ENCODE results near the gene SUMO2. TPM values are rescaled to one million over a fixed set of nuclear protein-coding genes. Genes with fewer than 3 reads are reported as not detected.

SUMO2 gene
- total and polyA plus RNA-seq, 2 of the 4 experiments (the other 2 are of a cell fraction) = 71.3 to 83.7 TPM

GRCh38 chr17:75174996-75175395 is 7.8 kb downstream of the SUMO2 start:
- ChIA-PET CTCF (no interaction called here), POLR2A (ENCODE audit: unreplicated experiment) (no interaction called here)
- peaks cover 65% of the 10 kb centered on the region for H3K36me3 ChIP-seq (ENCODE audit: control insufficient read depth, insufficient read depth, low read length)
- H2AFZ ChIP-seq (replicated peaks; ENCODE audit: low read length, poor library complexity) = no peak overlapping the region
- TF ChIP-seq POLR2A (IDR thresholded peaks at IDR 0.05; ENCODE audit: low read depth, low read length) (no peak), RFX5 (IDR thresholded peaks at IDR 0.05; ENCODE audit: low read depth, low read length) (no peak), SMC3 (IDR thresholded peaks at IDR 0.05; ENCODE audit: low read depth, low read length) (no peak), CHD1 (IDR thresholded peaks at IDR 0.05; ENCODE audit: low read depth, low read length) (no peak), BHLHE40 (IDR thresholded peaks at IDR 0.05; ENCODE audit: low read depth, low read length) (no peak), FOS (IDR thresholded peaks at IDR 0.05; ENCODE audit: low read depth, low read length) (no peak), CEBPB (IDR thresholded peaks at IDR 0.05; ENCODE audit: low read depth, low read length) (no peak), RCOR1 (IDR thresholded peaks at IDR 0.05; ENCODE audit: insufficient replicate concordance, low read length) (no peak)
- TF ChIP-seq, protein P1, sequence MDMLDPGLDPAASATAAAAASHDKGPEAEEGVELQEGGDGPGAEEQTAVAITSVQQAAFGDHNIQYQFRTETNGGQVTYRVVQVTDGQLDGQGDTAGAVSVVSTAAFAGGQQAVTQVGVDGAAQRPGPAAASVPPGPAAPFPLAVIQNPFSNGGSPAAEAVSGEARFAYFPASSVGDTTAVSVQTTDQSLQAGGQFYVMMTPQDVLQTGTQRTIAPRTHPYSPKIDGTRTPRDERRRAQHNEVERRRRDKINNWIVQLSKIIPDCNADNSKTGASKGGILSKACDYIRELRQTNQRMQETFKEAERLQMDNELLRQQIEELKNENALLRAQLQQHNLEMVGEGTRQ (IDR thresholded peaks at IDR 0.05; ENCODE audit: low read depth, low read length) = no peak
- H3K4ac ChIP-seq (ENCODE audit: low read depth, low read length) = no peak overlapping the region
- in situ Hi-C loops (cut with MboI; ENCODE audit: low sequenced_read_pairs) (no loop called here), dilution Hi-C loops (cut with HindIII; ENCODE audit: low sequenced_read_pairs, unreplicated experiment) (no loop called here), intact Hi-C loops (cut with micrococcal nuclease) (no loop called here)
- no CpG with 5 or more reads among the region's 11 CpGs for WGBS, 2 experiments (ENCODE audit: extremely low coverage in 2 of 2, insufficient read length in 1 of 2)
- H2BK5ac ChIP-seq (ENCODE audit: low read depth, low read length, poor library complexity, severe bottlenecking) = no peak overlapping the region
- no peak for DNase-seq
- H3K9me3 ChIP-seq (ENCODE audit: control insufficient read depth, insufficient read depth, low read length) = no peaks in the 10 kb centered on the region
- H3K27me3 ChIP-seq (ENCODE audit: control insufficient read depth, insufficient read depth, low read length) = no peaks in the 10 kb centered on the region
- no peak overlapping the region for H2AK5ac ChIP-seq (ENCODE audit: low read depth, low read length)
- no peak overlapping the region for H3K4me3 ChIP-seq (ENCODE audit: insufficient read depth, low read depth, low read length)
- H2BK20ac ChIP-seq (ENCODE audit: low read depth, low read length) = no peak overlapping the region
- BruUV-seq (replicated peaks) = no TSS peak
- no peak overlapping the region for H3K4me2 ChIP-seq (ENCODE audit: low read depth, low read length)
- H3K23ac ChIP-seq (ENCODE audit: low read depth, low read length) = no peak overlapping the region
- H3K56ac ChIP-seq (ENCODE audit: extremely low read depth, insufficient read depth, low read length) = no peak overlapping the region
- H4K8ac ChIP-seq (ENCODE audit: low read depth in 2 of 2, low read length in 2 of 2) = no peak overlapping the region
- H2BK15ac ChIP-seq (ENCODE audit: low read depth, low read length) = no peak overlapping the region
- H4K91ac ChIP-seq (ENCODE audit: insufficient read depth, low read depth, low read length) = no peak overlapping the region
- H3K9ac ChIP-seq (ENCODE audit: low read depth, low read length) = no peak overlapping the region
- peaks cover 14 to 66% of the 10 kb centered on the region in 2 experiments for H3K79me1 ChIP-seq (ENCODE audit: low read depth in 1 of 2, low read length in 2 of 2)
- no peak overlapping the region for H2BK120ac ChIP-seq (ENCODE audit: low read depth, low read length)
- no peak overlapping the region for H3K18ac ChIP-seq (ENCODE audit: low read depth, low read length)
- H4K20me1 ChIP-seq (ENCODE audit: insufficient read depth, low read length) = peaks cover 45% of the 10 kb centered on the region
- no peak for ATAC-seq (ENCODE audit: low read depth)
- no peaks in the 10 kb centered on the region for H3K4me1 ChIP-seq (ENCODE audit: control insufficient read depth, insufficient read depth, low read length)
- H3K14ac ChIP-seq (replicated peaks; ENCODE audit: low read depth, low read length) = no peak overlapping the region
- no peak overlapping the region for H3K27ac ChIP-seq (ENCODE audit: insufficient read depth, low read length)
- peaks cover 3% of the 10 kb centered on the region; the same call in 1 of the 2 replicates for H3K9me1 ChIP-seq (ENCODE audit: insufficient read depth, low read length)
- H4K5ac ChIP-seq (ENCODE audit: low read depth, low read length) = no peak overlapping the region
- no peak overlapping the region for H2AK9ac ChIP-seq (replicated peaks; ENCODE audit: low read depth, low read length, poor library complexity)

Measured in IMR-90 (cell line).